ENCODE data around the gene CHID1. TPM values are rescaled to one million over a fixed set of nuclear protein-coding genes. Genes with fewer than 3 reads are reported as not detected.

CHID1 gene
- total RNA-seq, 2 experiments from 2014 or later, result 69.8 to 72.0 TPM

DNA sequence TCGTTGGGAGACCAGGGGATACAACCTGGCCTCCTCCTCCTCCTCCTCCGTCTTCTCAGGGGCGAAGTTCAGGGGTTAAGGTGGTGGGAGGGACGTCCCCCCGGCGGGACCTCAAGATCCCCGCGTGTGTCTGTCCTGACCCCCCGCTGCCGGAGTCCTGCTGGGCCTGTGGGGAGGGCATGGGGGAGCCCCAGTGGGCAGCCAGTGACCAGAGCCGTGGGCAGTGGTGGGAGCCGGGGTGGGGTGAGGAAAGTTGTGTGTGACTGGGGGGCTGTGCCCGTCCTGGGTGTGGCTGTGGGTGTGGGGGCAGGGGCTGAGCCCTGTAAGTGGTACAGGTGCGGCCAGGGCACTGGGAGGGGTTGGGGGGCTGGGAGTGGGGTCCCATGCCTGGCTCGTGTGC is 57.8 kb downstream of the CHID1 start:
- no peak for DNase-seq
- peaks cover 11% of the 10 kb centered on the region for H3K4me1 Mint-ChIP-seq (ENCODE audit: low read depth)
- H3K27me3 Mint-ChIP-seq, result peaks cover 7% of the 10 kb centered on the region
- POLR2A ChIA-PET, result no interaction called here
- no peak overlapping the region for H3K4me3 Mint-ChIP-seq
- CTCF ChIA-PET, result no interaction called here
- intact Hi-C loops (cut with micrococcal nuclease), result no loop called here
- no peak for ATAC-seq
- no peak overlapping the region for H3K27ac Mint-ChIP-seq
- TF ChIP-seq, protein P1, sequence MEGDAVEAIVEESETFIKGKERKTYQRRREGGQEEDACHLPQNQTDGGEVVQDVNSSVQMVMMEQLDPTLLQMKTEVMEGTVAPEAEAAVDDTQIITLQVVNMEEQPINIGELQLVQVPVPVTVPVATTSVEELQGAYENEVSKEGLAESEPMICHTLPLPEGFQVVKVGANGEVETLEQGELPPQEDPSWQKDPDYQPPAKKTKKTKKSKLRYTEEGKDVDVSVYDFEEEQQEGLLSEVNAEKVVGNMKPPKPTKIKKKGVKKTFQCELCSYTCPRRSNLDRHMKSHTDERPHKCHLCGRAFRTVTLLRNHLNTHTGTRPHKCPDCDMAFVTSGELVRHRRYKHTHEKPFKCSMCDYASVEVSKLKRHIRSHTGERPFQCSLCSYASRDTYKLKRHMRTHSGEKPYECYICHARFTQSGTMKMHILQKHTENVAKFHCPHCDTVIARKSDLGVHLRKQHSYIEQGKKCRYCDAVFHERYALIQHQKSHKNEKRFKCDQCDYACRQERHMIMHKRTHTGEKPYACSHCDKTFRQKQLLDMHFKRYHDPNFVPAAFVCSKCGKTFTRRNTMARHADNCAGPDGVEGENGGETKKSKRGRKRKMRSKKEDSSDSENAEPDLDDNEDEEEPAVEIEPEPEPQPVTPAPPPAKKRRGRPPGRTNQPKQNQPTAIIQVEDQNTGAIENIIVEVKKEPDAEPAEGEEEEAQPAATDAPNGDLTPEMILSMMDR (IDR thresholded peaks at IDR 0.05), result no peak
- H3K36me3 Mint-ChIP-seq (ENCODE audit: low read depth), result no peaks in the 10 kb centered on the region
- H3K9me3 Mint-ChIP-seq, result no peaks in the 10 kb centered on the region

DNA sequence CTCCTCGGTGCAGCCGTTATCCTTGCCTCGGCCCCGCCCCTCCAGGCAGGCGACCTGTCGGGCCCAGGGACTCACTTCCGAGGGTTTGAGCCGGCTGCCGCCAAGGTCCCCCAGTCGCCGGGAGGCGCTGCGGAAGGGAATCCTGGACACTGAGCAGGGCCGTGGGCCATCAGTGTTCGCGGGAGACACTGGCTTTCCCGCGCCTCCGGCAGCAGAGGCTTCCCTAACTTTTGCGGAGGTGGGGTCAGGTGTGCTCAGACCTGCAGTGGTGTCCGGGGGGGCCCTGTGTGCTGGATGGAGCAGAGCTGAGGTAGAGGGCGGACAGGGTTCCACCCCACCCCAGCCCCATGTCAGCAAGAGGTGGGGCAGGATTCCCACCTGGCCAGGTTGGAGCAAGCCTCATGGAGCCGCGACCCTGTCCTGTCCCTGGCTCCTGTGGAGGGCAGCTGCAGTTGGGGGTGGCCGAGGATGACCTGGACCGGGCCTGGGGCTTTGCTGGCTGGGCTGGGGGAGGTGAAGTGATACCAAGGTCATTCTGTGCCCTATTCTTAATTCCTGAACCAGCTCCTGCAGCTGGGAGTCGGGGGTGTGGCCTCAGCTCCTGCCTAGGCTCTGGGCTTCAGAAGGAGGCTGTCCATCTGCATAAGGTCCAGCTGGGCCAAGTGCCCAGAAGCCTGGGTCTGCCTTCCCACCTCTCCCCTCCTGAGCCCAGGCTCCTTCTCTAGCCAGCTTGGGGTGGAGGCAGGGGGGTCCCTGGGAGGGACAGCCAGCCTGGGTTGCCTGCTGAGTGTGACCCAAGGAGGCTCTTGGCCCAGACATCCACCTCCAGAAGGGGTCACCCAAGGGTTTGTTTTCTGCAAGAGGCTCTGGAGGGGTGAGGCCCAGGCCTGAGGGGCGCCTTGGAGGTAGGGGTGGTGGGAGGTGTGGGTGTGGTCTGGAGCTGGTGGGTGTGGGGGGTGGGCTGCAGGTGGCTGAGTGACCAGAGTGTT is 59.5 kb downstream of the CHID1 start:
- peaks cover 7% of the 10 kb centered on the region for H3K4me1 Mint-ChIP-seq (ENCODE audit: low read depth)
- H3K9me3 Mint-ChIP-seq, result no peaks in the 10 kb centered on the region
- POLR2A ChIA-PET, result interaction anchor here (0.6 kb wide), 1 partner anchor 61 kb away, joined by 3 read pairs; no protein-coding TSS in a partner anchor
- H3K27ac Mint-ChIP-seq, result no peak overlapping the region
- H3K4me3 Mint-ChIP-seq, result no peak overlapping the region
- CTCF ChIA-PET, result interaction anchor here (0.6 to 1.1 kb wide), 2 partner anchors 87 to 201 kb away, joined by 3 read pairs; no protein-coding TSS in a partner anchor
- TF ChIP-seq, protein P1 (IDR thresholded peaks at IDR 0.05), result no peak
- peak; percentile 40 for DNase-seq
- no peak for ATAC-seq
- intact Hi-C loops (cut with micrococcal nuclease), result no loop called here
- no peaks in the 10 kb centered on the region for H3K36me3 Mint-ChIP-seq (ENCODE audit: low read depth)
- peaks cover 9% of the 10 kb centered on the region for H3K27me3 Mint-ChIP-seq

DNA sequence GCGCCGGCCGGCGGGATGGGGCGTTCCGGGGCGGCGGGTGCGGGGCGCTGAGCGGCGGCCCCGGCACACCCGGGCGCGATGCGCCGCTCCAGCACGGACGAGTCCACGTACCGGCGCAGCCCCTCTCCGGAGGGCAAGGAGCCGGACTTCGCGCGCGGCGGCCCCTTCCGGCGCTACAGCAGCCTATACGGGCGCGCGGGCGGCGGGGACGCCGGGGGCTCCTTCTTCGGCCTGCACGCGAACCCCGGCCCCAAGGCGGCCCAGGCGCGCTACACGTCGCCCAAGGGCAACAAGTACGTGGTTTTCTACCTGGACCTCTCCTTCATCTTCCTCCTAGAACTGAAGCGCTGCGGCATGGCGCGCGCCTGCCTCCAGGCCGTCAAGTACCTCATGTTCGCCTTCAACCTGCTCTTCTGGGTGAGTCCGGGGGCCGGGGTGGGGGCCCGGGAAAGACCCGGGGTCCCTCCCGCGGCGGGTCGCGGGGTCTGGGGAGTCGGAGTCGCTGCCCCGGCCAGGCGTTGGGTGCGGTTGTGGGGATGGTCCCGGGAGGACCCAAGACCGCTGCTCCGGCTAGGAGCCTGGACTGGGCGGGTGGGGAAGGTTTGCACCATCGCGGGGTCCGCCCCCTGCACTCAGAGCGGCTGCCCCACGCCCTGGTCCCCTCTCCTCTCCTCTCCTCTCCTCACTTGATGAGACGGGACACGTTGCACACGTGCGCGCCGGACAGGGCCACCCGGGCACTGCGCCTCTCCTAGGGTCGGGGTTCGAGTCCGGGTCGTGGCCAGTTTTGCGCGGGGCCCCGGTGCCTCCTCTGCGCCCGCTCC is 60.4 kb downstream of the CHID1 start:
- ChIA-PET CTCF (interaction anchor here (4.6 kb wide), 1 partner anchor 203 kb away, joined by 46 read pairs; no protein-coding TSS in a partner anchor), POLR2A (no interaction called here)
- DNase-seq, result no peak
- H3K9me3 Mint-ChIP-seq, result no peaks in the 10 kb centered on the region
- H3K27me3 Mint-ChIP-seq, result peaks cover 9% of the 10 kb centered on the region
- intact Hi-C loops (cut with micrococcal nuclease), result loop anchor here (5.0 kb wide), 1 partner anchor 202 kb away; no protein-coding TSS in a partner anchor
- TF ChIP-seq, protein P1 (IDR thresholded peaks at IDR 0.05), result no peak
- H3K4me3 Mint-ChIP-seq, result peak overlapping the region; percentile 26
- H3K4me1 Mint-ChIP-seq (ENCODE audit: low read depth), result peaks cover 7% of the 10 kb centered on the region
- H3K36me3 Mint-ChIP-seq (ENCODE audit: low read depth), result no peaks in the 10 kb centered on the region
- ATAC-seq, result no peak
- H3K27ac Mint-ChIP-seq, result no peak overlapping the region

DNA sequence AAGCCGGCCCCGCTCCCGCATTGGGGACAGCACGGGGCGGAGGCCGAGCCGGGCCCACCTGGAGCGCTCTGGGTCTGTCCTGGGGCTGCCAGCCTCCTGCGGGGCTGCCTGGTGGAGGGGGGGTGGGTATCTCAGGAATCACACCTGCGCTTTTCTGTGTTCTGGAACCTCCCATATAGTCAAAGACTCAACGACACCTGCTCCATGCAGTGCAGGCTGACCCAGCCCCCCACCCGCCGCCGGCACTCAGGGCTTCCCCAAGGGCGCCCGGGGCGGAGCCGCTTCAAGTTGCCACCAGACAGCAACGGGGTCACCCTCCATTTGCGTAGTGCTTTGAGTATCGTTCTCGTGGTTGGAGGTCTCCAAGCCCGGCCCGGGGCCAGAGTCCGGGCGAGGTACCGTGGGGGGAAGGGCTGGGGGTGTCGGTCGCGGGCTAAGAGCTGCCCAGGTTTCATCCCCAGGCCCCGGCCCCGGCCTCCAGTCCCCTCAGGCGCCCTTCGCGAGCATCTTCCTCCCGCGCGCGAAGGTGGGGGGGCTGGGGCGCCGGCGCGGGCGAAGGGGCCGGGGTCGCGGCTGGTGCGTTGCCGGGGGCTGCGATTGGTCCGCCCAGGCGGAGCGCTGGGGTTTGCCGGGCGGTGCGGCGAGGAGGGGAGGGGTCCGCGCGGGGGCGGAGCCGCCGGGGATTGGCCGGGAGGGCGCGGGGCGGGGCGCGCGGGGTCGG is 61.3 kb downstream of the CHID1 start:
- TF ChIP-seq, protein P1 (IDR thresholded peaks at IDR 0.05), result no peak
- CTCF ChIA-PET, result interaction anchor here (0.7 to 4.6 kb wide), 7 partner anchors 49 to 203 kb away, joined by 3 to 46 read pairs (median 4); no protein-coding TSS in a partner anchor
- peak overlapping the region; percentile 62 for H3K4me3 Mint-ChIP-seq
- peak; percentile 52 for DNase-seq
- H3K27ac Mint-ChIP-seq, result no peak overlapping the region
- no peak for ATAC-seq
- H3K36me3 Mint-ChIP-seq (ENCODE audit: low read depth), result no peaks in the 10 kb centered on the region
- POLR2A ChIA-PET, result interaction anchor here (0.6 to 1.9 kb wide), 2 partner anchors 50 to 203 kb away, joined by 3 to 5 read pairs; no protein-coding TSS in a partner anchor
- no peaks in the 10 kb centered on the region for H3K9me3 Mint-ChIP-seq
- H3K27me3 Mint-ChIP-seq, result peaks cover 9% of the 10 kb centered on the region
- peaks cover 13% of the 10 kb centered on the region for H3K4me1 Mint-ChIP-seq (ENCODE audit: low read depth)
- intact Hi-C loops (cut with micrococcal nuclease), result loop anchor here (5.0 kb wide), 1 partner anchor 203 kb away; no protein-coding TSS in a partner anchor

Data from activated CD8-positive, alpha-beta T cell treated with anti-CD3 and anti-CD28 coated beads for 36 hours (primary cell).